Bronchial epithelial cell (primary cell): ENCODE measurements around the gene FGF8. TPM values are rescaled to one million over a fixed set of nuclear protein-coding genes. Genes with fewer than 3 reads are reported as not detected.

ENCODE experiments used
- DNase-seq: peaks from one replicate; pipeline ENCODE4 v3.0.0-alpha.2; 2010; ENCODE audit warnings: low read depth
- FAIRE-seq: peaks from 2 replicates; lab custom pipeline; 2011; peaks lifted over from hg19 to GRCh38; lab: Jason Lieb, UNC
- H3K27me3 ChIP-seq: 2 replicates; pipeline ENCODE4 v1.5.1; 2011; ENCODE audit warnings: low read length; ENCODE audit not compliant: control insufficient read depth, insufficient read depth
- H3K36me3 ChIP-seq: 2 replicates; pipeline ENCODE4 v1.5.1; 2011; ENCODE audit warnings: low read length; ENCODE audit not compliant: control insufficient read depth, insufficient read depth
- H3K4me3 ChIP-seq: 2 replicates; pipeline ENCODE4 v1.5.1; 2011; ENCODE audit warnings: mild to moderate bottlenecking, low read depth, low read length, control low read depth
- CTCF ChIP-seq: IDR thresholded peaks from 2 replicates; pipeline ENCODE4 v1.5.1; 2011; ENCODE audit warnings: mild to moderate bottlenecking, moderate library complexity, low read length, control low read depth, inconsistent platforms; ENCODE audit not compliant: insufficient read depth, severe bottlenecking
- total RNA-seq: library from RNA; depleted of rRNA; stranded (reverse); fragments of >200 nt; gene quantifications from 2 replicates; pipeline ENCODE4 v1.2.1, GENCODE V29; 2014

Gene FGF8
- total RNA-seq, 1 donor from 2014 or later: 0.26 TPM

DNA sequence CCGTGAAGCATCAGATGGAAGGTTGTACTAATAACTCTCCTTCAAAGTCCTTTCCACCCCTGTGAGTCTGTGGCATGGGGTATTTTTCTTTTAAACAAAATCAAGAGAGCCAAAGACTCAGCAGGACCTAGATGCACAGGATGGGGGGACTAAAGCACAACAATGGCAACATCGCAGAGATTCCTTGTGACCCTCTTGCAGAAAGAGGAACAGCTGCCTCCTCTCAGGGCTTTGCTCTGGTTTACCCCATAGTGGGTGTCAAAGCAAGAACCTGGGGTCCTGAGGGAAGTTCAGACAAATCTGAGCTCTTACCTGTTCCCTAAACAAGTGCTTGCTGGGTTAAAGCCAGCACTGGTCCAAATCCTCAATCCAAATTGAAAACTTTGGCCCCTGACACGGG lies 39.2 kb downstream of the FGF8 start:
- Histone ChIP-seq H3K27me3 (peaks cover 1% of the 10 kb centered on the region), H3K36me3 (no peaks in the 10 kb centered on the region), H3K4me3 (no peak overlapping the region)
- no peak for TF ChIP-seq CTCF
- DNase-seq (no peak), FAIRE-seq (no peak)

GRCh38 chr10:101732096-101732495 lies 43.8 kb downstream of the FGF8 start:
- FAIRE-seq (no peak), DNase-seq (no peak)
- no peaks in the 10 kb centered on the region for H3K36me3 ChIP-seq
- TF ChIP-seq CTCF: no peak
- H3K27me3 ChIP-seq: peaks cover 1% of the 10 kb centered on the region
- H3K4me3 ChIP-seq: no peak overlapping the region

GRCh38 chr10:101726115-101726387 lies 49.9 kb downstream of the FGF8 start:
- TF ChIP-seq CTCF: no peak
- peaks cover 1% of the 10 kb centered on the region for H3K27me3 ChIP-seq
- FAIRE-seq (no peak), DNase-seq (no peak)
- H3K36me3 ChIP-seq: no peaks in the 10 kb centered on the region
- no peak overlapping the region for H3K4me3 ChIP-seq

- DNase-seq: no peak
- FAIRE-seq: no peak
- Histone ChIP-seq H3K4me3 (no peak overlapping the region), H3K36me3 (no peaks in the 10 kb centered on the region), H3K27me3 (peaks cover 1% of the 10 kb centered on the region)
- TF ChIP-seq CTCF: no peak
Measured at GRCh38 chr10:101725296-101726114, 50.4 kb downstream of the FGF8 start.

DNA sequence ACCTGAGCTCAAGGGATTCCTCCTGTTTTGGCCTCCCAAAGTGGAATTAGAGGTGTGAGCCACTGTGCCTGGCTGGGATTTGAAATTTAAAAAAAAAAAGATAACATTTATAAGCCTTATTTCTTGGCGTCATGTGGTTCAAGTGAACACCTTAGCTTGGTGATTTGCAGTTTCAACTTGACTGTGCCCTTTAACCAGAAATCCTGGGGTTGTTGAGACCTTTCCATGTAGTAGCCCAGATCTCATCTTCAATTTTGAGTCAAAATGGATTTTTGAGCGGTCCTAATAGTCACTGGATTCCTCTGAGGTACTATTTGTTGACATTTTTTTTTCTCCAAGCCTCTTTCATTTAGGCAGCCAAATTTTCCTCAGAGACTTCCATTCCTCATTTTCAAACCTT lies 51.5 kb downstream of the FGF8 start:
- no peak for TF ChIP-seq CTCF
- Histone ChIP-seq H3K27me3 (peaks cover 3% of the 10 kb centered on the region), H3K36me3 (no peaks in the 10 kb centered on the region), H3K4me3 (no peak overlapping the region)
- DNase-seq (no peak), FAIRE-seq (no peak)

DNA sequence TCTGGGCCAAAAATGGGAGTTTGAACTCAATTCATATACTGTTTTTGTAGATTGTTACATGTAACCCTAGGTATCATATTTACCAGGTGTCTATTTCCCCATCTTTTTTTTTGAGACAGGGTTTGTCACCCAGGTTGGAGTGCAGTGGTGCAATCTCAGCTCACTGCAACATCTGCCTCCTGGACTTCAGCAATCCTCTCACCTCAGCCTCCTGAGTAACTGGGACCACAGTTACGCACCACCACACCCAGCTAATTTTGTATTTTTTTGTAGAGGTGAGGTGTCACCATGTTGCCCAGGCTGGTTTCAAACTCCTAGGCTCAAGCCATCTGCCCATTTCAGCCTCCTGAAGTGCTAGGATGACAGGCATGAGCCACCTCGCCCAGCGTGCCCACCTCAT lies 52.7 kb downstream of the FGF8 start:
- Histone ChIP-seq H3K4me3 (no peak overlapping the region), H3K27me3 (peaks cover 3% of the 10 kb centered on the region), H3K36me3 (no peaks in the 10 kb centered on the region)
- DNase-seq (no peak), FAIRE-seq (no peak)
- TF ChIP-seq CTCF: no peak
